GM19099 (cell line): Measurements from ENCODE around the gene CYP26B1.

ENCODE experiments used
- POLR2A ChIP-seq: IDR thresholded peaks from 3 replicates; pipeline ENCODE4 v1.6.1; 2011; ENCODE audit warnings: low read depth; ENCODE audit not compliant: insufficient read length; ENCODE audit errors: extremely low read depth

CYP26B1 gene

GRCh38 chr2:72162574-72162973, 14.9 kb upstream of the CYP26B1 start:
- no peak for TF ChIP-seq POLR2A

- no peak for TF ChIP-seq POLR2A
These were observed 11.7 kb upstream of the CYP26B1 start for GRCh38 chr2:72159211-72159993.

GRCh38 chr2:72157871-72158771, 10.5 kb upstream of the CYP26B1 start:
- no peak for TF ChIP-seq POLR2A

- no peak for TF ChIP-seq POLR2A
These were observed 9.2 kb upstream of the CYP26B1 start for GRCh38 chr2:72156872-72157271.

GRCh38 chr2:72155737-72156136, 8.1 kb upstream of the CYP26B1 start:
- no peak for TF ChIP-seq POLR2A

- TF ChIP-seq POLR2A: no peak
These were observed 7.5 kb upstream of the CYP26B1 start for GRCh38 chr2:72155151-72155550.

- TF ChIP-seq POLR2A: no peak
These were observed 6.8 kb upstream of the CYP26B1 start for GRCh38 chr2:72154386-72154975.

- no peak for TF ChIP-seq POLR2A
These were observed 6.3 kb upstream of the CYP26B1 start for GRCh38 chr2:72153924-72154323.

- TF ChIP-seq POLR2A: no peak
These were observed 5.5 kb upstream of the CYP26B1 start for GRCh38 chr2:72153026-72153791.

- no peak for TF ChIP-seq POLR2A
These were observed 3.2 kb upstream of the CYP26B1 start for GRCh38 chr2:72150861-72151356.

GRCh38 chr2:72150157-72150860, 2.6 kb upstream of the CYP26B1 start:
- no peak for TF ChIP-seq POLR2A

- no peak for TF ChIP-seq POLR2A
These were observed 2.0 kb upstream of the CYP26B1 start for GRCh38 chr2:72149556-72150156.

- TF ChIP-seq POLR2A: no peak
These were observed 1.3 kb upstream of the CYP26B1 start for GRCh38 chr2:72148837-72149555.
